HepG2 (cell line): Measurements from ENCODE around the gene AMHR2. TPM values are rescaled to one million over a fixed set of nuclear protein-coding genes. Genes with fewer than 3 reads are reported as not detected.

Experiments used
- ARNTL ChIP-seq: sonication (generic); formaldehyde crosslinking; IDR thresholded peaks from 2 replicates; pipeline ENCODE4 v1.4.0; 2020; ENCODE audit warnings: mild to moderate bottlenecking, missing genetic modification reagents
- CC2D1A ChIP-seq: sonication (generic); formaldehyde crosslinking; IDR thresholded peaks from 2 replicates; pipeline ENCODE4 v1.8.1; 2023; ENCODE audit warnings: mild to moderate bottlenecking, missing genetic modification reagents
- ETS1 ChIP-seq: sonication (generic); formaldehyde crosslinking; IDR thresholded peaks from 2 replicates; pipeline ENCODE4 v1.4.0; 2020; ENCODE audit warnings: missing genetic modification reagents
- ETV5 ChIP-seq: IDR thresholded peaks from 2 replicates; pipeline ENCODE4 v1.6.1; 2018; ENCODE audit warnings: missing biosample characterization, missing genetic modification reagents, inconsistent platforms, borderline replicate concordance
- FOXJ3 ChIP-seq: sonication (generic); formaldehyde crosslinking; IDR thresholded peaks from 2 replicates; pipeline ENCODE4 v1.4.0; 2020; ENCODE audit warnings: missing genetic modification reagents, mild to moderate bottlenecking, borderline replicate concordance
- HNRNPH1 ChIP-seq: fragments of 200-400 bp; formaldehyde crosslinking; optimal IDR thresholded peaks from 2 replicates; pipeline ENCODE3; 2017; ENCODE audit warnings: mild to moderate bottlenecking, low read depth, low read length
- SP2 ChIP-seq: sonication (generic); formaldehyde crosslinking; IDR thresholded peaks from 2 replicates; pipeline ENCODE4 v1.5.1; 2020; ENCODE audit warnings: mild to moderate bottlenecking, missing genetic modification reagents
- SP5 ChIP-seq: IDR thresholded peaks from 2 replicates; pipeline ENCODE4 v1.6.1; 2016; ENCODE audit warnings: low read depth, borderline replicate concordance
- YY1 ChIP-seq: IDR thresholded peaks from 2 replicates; pipeline ENCODE4 v1.6.1; 2011; ENCODE audit warnings: low read length, low read depth, moderate library complexity, mild to moderate bottlenecking; ENCODE audit not compliant: insufficient read depth, insufficient replicate concordance
- ZHX2 ChIP-seq, 2 experiments: sonication (generic) in 1 of 2; formaldehyde crosslinking in 1 of 2; IDR thresholded peaks; 2 replicates each; pipeline versions ENCODE4 v1.6.1 to v1.9.0; 2014 to 2022; ENCODE audit warnings: antibody characterized with exemption in 1 of 2, borderline replicate concordance in 1 of 2, inconsistent platforms in 1 of 2, low read depth in 1 of 2, missing genetic modification reagents in 1 of 2
- ZKSCAN8 ChIP-seq: IDR thresholded peaks from 2 replicates; pipeline ENCODE4 v1.6.1; 2016; ENCODE audit warnings: borderline replicate concordance, missing genetic modification reagents, missing compliant biosample characterization
- ZNF776 ChIP-seq: sonication (generic); formaldehyde crosslinking; IDR thresholded peaks from 2 replicates; pipeline ENCODE4 v1.4.0; 2020; ENCODE audit warnings: mild to moderate bottlenecking, missing genetic modification reagents
- polyA plus RNA-seq, 8 experiments: library from polyadenylated mRNA; depleted of rRNA in 3 of 8; stranded (reverse) in 7 of 8; unstranded in 1 of 8; fragments of >200 nt; fragmentation: Illumina TruSeq in 4 of 8; extraction: Trizol in 4 of 8; gene quantifications; 2 replicates each; pipeline versions ENCODE4 v1.2.1 to v1.2.3, GENCODE V29; 2011 to 2016; ENCODE audit warnings: low read depth in 4 of 8, missing spikeins in 1 of 8, mixed read lengths in 1 of 8; ENCODE audit not compliant: insufficient read depth in 1 of 8
- total RNA-seq, 5 experiments: library from RNA; depleted of rRNA; stranded (reverse); fragments of >200 nt; fragmentation: Illumina TruSeq; extraction: Trizol; gene quantifications; 2 replicates each; pipeline ENCODE4 v1.2.3, GENCODE V29; 2016; ENCODE audit warnings: low read depth in 1 of 5
- TF ChIP-seq, protein P1 (sequence below): sonication (generic); formaldehyde crosslinking; IDR thresholded peaks from 2 replicates; pipeline ENCODE4 v1.8.0; 2022; ENCODE audit warnings: mild to moderate bottlenecking, missing genetic modification reagents, borderline replicate concordance
- TF ChIP-seq, protein P2 (sequence below): sonication (generic); formaldehyde crosslinking; IDR thresholded peaks from 2 replicates; pipeline ENCODE4 v1.4.0; 2020; ENCODE audit warnings: mild to moderate bottlenecking, missing genetic modification reagents
- TF ChIP-seq, protein P3 (sequence below): fragments of 450-650 bp; IDR thresholded peaks from 2 replicates; pipeline ENCODE4 v1.6.1; 2017; ENCODE audit warnings: mild to moderate bottlenecking
- TF ChIP-seq, protein P4 (sequence below): sonication (generic); formaldehyde crosslinking; IDR thresholded peaks from 2 replicates; pipeline ENCODE4 v1.5.0; 2020; ENCODE audit warnings: missing genetic modification reagents

AMHR2 gene
- total and polyA plus RNA-seq, 2 of the 13 experiments (the other 11 are each of a cell fraction or from before 2014, with no cell fraction given), result 0.24 to 0.58 TPM

DNA sequence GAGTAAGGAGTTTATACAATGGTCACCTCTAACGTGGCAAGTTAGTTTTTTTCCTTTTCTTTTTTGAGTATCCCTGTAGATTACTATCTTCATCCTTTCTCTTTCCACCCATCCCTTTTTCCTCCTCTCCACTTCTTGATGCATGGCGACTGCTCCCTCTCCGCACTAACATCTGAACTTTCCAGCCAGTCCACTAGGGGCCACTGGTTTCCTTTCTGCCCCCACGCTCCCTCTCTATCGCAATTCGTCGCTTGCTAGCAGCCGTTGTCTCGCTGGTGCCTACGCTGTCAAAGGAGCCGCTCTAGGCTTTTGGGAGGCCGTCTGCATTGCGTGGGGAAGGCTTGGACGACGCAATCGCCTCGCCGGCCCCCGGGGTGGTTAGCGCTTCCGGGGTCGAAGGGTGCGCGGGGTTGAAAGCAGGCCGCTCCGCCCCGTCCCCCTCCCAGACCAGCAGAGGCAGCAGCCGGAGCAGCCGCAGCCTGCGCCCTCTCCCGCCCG lies 28.1 kb downstream of the AMHR2 start, which contains the start of gene PCBP2 (continued):
- peak; percentile 81 for TF ChIP-seq ZHX2 (IDR thresholded peaks at IDR 0.05; ENCODE audit: low read depth)
- no peak for TF ChIP-seq ZHX2 (CRISPR knock-in tag; IDR thresholded peaks at IDR 0.05; ENCODE audit: borderline replicate concordance)
- no peak for TF ChIP-seq CC2D1A (CRISPR knock-in tag)
- TF ChIP-seq SP2 (CRISPR knock-in tag), result peak; percentile 77
- no peak for TF ChIP-seq ETS1 (CRISPR knock-in tag)
- peak; percentile 79 for TF ChIP-seq YY1
- TF ChIP-seq, protein P1, sequence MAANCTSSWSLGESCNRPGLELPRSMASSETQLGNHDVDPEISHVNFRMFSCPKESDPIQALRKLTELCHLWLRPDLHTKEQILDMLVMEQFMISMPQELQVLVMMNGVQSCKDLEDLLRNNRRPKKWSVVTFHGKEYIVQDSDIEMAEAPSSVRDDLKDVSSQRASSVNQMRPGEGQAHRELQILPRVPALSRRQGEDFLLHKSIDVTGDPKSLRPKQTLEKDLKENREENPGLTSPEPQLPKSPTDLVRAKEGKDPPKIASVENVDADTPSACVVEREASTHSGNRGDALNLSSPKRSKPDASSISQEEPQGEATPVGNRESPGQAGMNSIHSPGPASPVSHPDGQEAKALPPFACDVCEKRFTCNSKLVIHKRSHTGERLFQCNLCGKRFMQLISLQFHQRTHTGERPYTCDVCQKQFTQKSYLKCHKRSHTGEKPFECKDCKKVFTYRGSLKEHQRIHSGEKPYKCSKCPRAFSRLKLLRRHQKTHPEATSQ (CRISPR knock-in tag), result peak; percentile 57; the same call in 1 of the 2 replicates
- peak; percentile 71 for TF ChIP-seq ETV5
- TF ChIP-seq ZNF776 (CRISPR knock-in tag), result no peak; the same call in 1 of the 2 replicates
- TF ChIP-seq HNRNPH1, result no peak
- TF ChIP-seq, protein P2, sequence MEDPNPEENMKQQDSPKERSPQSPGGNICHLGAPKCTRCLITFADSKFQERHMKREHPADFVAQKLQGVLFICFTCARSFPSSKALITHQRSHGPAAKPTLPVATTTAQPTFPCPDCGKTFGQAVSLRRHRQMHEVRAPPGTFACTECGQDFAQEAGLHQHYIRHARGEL, result no peak
- peak; percentile 64; the same call in 1 of the 2 replicates for TF ChIP-seq ZKSCAN8 (CRISPR knock-in tag)
- no peak for TF ChIP-seq FOXJ3 (CRISPR knock-in tag)
- peak; percentile 83 for TF ChIP-seq SP5 (CRISPR knock-in tag)
- TF ChIP-seq, protein P3, sequence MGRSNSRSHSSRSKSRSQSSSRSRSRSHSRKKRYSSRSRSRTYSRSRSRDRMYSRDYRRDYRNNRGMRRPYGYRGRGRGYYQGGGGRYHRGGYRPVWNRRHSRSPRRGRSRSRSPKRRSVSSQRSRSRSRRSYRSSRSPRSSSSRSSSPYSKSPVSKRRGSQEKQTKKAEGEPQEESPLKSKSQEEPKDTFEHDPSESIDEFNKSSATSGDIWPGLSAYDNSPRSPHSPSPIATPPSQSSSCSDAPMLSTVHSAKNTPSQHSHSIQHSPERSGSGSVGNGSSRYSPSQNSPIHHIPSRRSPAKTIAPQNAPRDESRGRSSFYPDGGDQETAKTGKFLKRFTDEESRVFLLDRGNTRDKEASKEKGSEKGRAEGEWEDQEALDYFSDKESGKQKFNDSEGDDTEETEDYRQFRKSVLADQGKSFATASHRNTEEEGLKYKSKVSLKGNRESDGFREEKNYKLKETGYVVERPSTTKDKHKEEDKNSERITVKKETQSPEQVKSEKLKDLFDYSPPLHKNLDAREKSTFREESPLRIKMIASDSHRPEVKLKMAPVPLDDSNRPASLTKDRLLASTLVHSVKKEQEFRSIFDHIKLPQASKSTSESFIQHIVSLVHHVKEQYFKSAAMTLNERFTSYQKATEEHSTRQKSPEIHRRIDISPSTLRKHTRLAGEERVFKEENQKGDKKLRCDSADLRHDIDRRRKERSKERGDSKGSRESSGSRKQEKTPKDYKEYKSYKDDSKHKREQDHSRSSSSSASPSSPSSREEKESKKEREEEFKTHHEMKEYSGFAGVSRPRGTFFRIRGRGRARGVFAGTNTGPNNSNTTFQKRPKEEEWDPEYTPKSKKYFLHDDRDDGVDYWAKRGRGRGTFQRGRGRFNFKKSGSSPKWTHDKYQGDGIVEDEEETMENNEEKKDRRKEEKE, result no peak
- TF ChIP-seq, protein P4, sequence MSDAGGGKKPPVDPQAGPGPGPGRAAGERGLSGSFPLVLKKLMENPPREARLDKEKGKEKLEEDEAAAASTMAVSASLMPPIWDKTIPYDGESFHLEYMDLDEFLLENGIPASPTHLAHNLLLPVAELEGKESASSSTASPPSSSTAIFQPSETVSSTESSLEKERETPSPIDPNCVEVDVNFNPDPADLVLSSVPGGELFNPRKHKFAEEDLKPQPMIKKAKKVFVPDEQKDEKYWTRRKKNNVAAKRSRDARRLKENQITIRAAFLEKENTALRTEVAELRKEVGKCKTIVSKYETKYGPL, result no peak
- no peak for TF ChIP-seq ARNTL (CRISPR knock-in tag)
